ENCODE results near the gene TMEM184A.

TMEM184A gene

GRCh38 chr7:1596181-1597043, 40.4 kb upstream of the TMEM184A start:
- H3K36me3 ChIP-seq (ENCODE audit: insufficient read depth, low read depth, low read length) = no peaks in the 10 kb centered on the region
- no peaks in the 10 kb centered on the region for H3K27me3 ChIP-seq (ENCODE audit: insufficient read depth, low read length)
- H3K9ac ChIP-seq (ENCODE audit: low read depth, low read length) = no peak overlapping the region
- H3K27ac ChIP-seq (ENCODE audit: low read length) = no peak overlapping the region
- no peak overlapping the region for H3K4me3 ChIP-seq (ENCODE audit: low read length)
- no peaks in the 10 kb centered on the region for H3K9me3 ChIP-seq (ENCODE audit: insufficient read depth, low read depth, low read length)
- no peaks in the 10 kb centered on the region for H3K4me1 ChIP-seq (ENCODE audit: insufficient read depth, low read length)

- Histone ChIP-seq H3K36me3 (ENCODE audit: insufficient read depth, low read depth, low read length) (no peaks in the 10 kb centered on the region), H3K4me3 (ENCODE audit: low read length) (no peak overlapping the region), H3K27ac (ENCODE audit: low read length) (no peak overlapping the region), H3K9ac (ENCODE audit: low read depth, low read length) (no peak overlapping the region), H3K9me3 (ENCODE audit: insufficient read depth, low read depth, low read length) (no peaks in the 10 kb centered on the region), H3K4me1 (ENCODE audit: insufficient read depth, low read length) (no peaks in the 10 kb centered on the region), H3K27me3 (ENCODE audit: insufficient read depth, low read length) (no peaks in the 10 kb centered on the region)
These were observed 39.6 kb upstream of the TMEM184A start for GRCh38 chr7:1595636-1596035.

GRCh38 chr7:1595027-1595426, 39.0 kb upstream of the TMEM184A start:
- Histone ChIP-seq H3K27ac (ENCODE audit: low read length) (no peak overlapping the region), H3K9me3 (ENCODE audit: insufficient read depth, low read depth, low read length) (no peaks in the 10 kb centered on the region), H3K4me1 (ENCODE audit: insufficient read depth, low read length) (no peaks in the 10 kb centered on the region), H3K27me3 (ENCODE audit: insufficient read depth, low read length) (no peaks in the 10 kb centered on the region), H3K36me3 (ENCODE audit: insufficient read depth, low read depth, low read length) (no peaks in the 10 kb centered on the region), H3K9ac (ENCODE audit: low read depth, low read length) (no peak overlapping the region), H3K4me3 (ENCODE audit: low read length) (no peak overlapping the region)

- Histone ChIP-seq H3K9ac (ENCODE audit: low read depth, low read length) (no peak overlapping the region), H3K9me3 (ENCODE audit: insufficient read depth, low read depth, low read length) (peaks cover 2% of the 10 kb centered on the region), H3K27me3 (ENCODE audit: insufficient read depth, low read length) (no peaks in the 10 kb centered on the region), H3K4me3 (ENCODE audit: low read length) (no peak overlapping the region), H3K27ac (ENCODE audit: low read length) (no peak overlapping the region), H3K4me1 (ENCODE audit: insufficient read depth, low read length) (no peaks in the 10 kb centered on the region), H3K36me3 (ENCODE audit: insufficient read depth, low read depth, low read length) (no peaks in the 10 kb centered on the region)
These were observed 38.0 kb upstream of the TMEM184A start for GRCh38 chr7:1593904-1594421.

GRCh38 chr7:1593091-1593866, 37.3 kb upstream of the TMEM184A start:
- H3K9ac ChIP-seq (ENCODE audit: low read depth, low read length) = no peak overlapping the region
- no peak overlapping the region for H3K4me3 ChIP-seq (ENCODE audit: low read length)
- no peaks in the 10 kb centered on the region for H3K27me3 ChIP-seq (ENCODE audit: insufficient read depth, low read length)
- no peaks in the 10 kb centered on the region for H3K4me1 ChIP-seq (ENCODE audit: insufficient read depth, low read length)
- peaks cover 7% of the 10 kb centered on the region for H3K9me3 ChIP-seq (ENCODE audit: insufficient read depth, low read depth, low read length)
- no peak overlapping the region for H3K27ac ChIP-seq (ENCODE audit: low read length)
- H3K36me3 ChIP-seq (ENCODE audit: insufficient read depth, low read depth, low read length) = no peaks in the 10 kb centered on the region

GRCh38 chr7:1592299-1592871, 36.4 kb upstream of the TMEM184A start:
- Histone ChIP-seq H3K27me3 (ENCODE audit: insufficient read depth, low read length) (no peaks in the 10 kb centered on the region), H3K9ac (ENCODE audit: low read depth, low read length) (no peak overlapping the region)

GRCh38 chr7:1591876-1592275, 35.9 kb upstream of the TMEM184A start:
- Histone ChIP-seq H3K27me3 (ENCODE audit: insufficient read depth, low read length) (no peaks in the 10 kb centered on the region), H3K9ac (ENCODE audit: low read depth, low read length) (no peak overlapping the region), H3K4me1 (ENCODE audit: insufficient read depth, low read length) (no peaks in the 10 kb centered on the region), H3K27ac (ENCODE audit: low read length) (no peak overlapping the region), H3K4me3 (ENCODE audit: low read length) (no peak overlapping the region), H3K9me3 (ENCODE audit: insufficient read depth, low read depth, low read length) (peaks cover 7% of the 10 kb centered on the region), H3K36me3 (ENCODE audit: insufficient read depth, low read depth, low read length) (no peaks in the 10 kb centered on the region)

More at GRCh38 chr7:1592299-1592871, 36.4 kb upstream of the TMEM184A start:
- Histone ChIP-seq H3K4me3 (ENCODE audit: low read length) (no peak overlapping the region), H3K27ac (ENCODE audit: low read length) (no peak overlapping the region), H3K9me3 (ENCODE audit: insufficient read depth, low read depth, low read length) (peaks cover 7% of the 10 kb centered on the region), H3K4me1 (ENCODE audit: insufficient read depth, low read length) (no peaks in the 10 kb centered on the region), H3K36me3 (ENCODE audit: insufficient read depth, low read depth, low read length) (no peaks in the 10 kb centered on the region)

- Histone ChIP-seq H3K27ac (ENCODE audit: low read length) (no peak overlapping the region), H3K4me3 (ENCODE audit: low read length) (no peak overlapping the region), H3K4me1 (ENCODE audit: insufficient read depth, low read length) (no peaks in the 10 kb centered on the region), H3K36me3 (ENCODE audit: insufficient read depth, low read depth, low read length) (no peaks in the 10 kb centered on the region), H3K9ac (ENCODE audit: low read depth, low read length) (no peak overlapping the region), H3K9me3 (ENCODE audit: insufficient read depth, low read depth, low read length) (peaks cover 7% of the 10 kb centered on the region), H3K27me3 (ENCODE audit: insufficient read depth, low read length) (no peaks in the 10 kb centered on the region)
These were observed 35.4 kb upstream of the TMEM184A start for GRCh38 chr7:1591396-1591795.

- H3K9ac ChIP-seq (ENCODE audit: low read depth, low read length) = no peak overlapping the region
- H3K9me3 ChIP-seq (ENCODE audit: insufficient read depth, low read depth, low read length) = peaks cover 7% of the 10 kb centered on the region
- H3K4me3 ChIP-seq (ENCODE audit: low read length) = no peak overlapping the region
- H3K27me3 ChIP-seq (ENCODE audit: insufficient read depth, low read length) = no peaks in the 10 kb centered on the region
- no peak overlapping the region for H3K27ac ChIP-seq (ENCODE audit: low read length)
- H3K36me3 ChIP-seq (ENCODE audit: insufficient read depth, low read depth, low read length) = no peaks in the 10 kb centered on the region
- H3K4me1 ChIP-seq (ENCODE audit: insufficient read depth, low read length) = no peaks in the 10 kb centered on the region
These were observed 34.9 kb upstream of the TMEM184A start for GRCh38 chr7:1590887-1591286.

GRCh38 chr7:1590476-1590875, 34.5 kb upstream of the TMEM184A start:
- H3K27ac ChIP-seq (ENCODE audit: low read length) = no peak overlapping the region
- H3K36me3 ChIP-seq (ENCODE audit: insufficient read depth, low read depth, low read length) = no peaks in the 10 kb centered on the region
- peaks cover 7% of the 10 kb centered on the region for H3K9me3 ChIP-seq (ENCODE audit: insufficient read depth, low read depth, low read length)
- no peaks in the 10 kb centered on the region for H3K4me1 ChIP-seq (ENCODE audit: insufficient read depth, low read length)
- H3K9ac ChIP-seq (ENCODE audit: low read depth, low read length) = no peak overlapping the region
- no peaks in the 10 kb centered on the region for H3K27me3 ChIP-seq (ENCODE audit: insufficient read depth, low read length)
- no peak overlapping the region for H3K4me3 ChIP-seq (ENCODE audit: low read length)

GRCh38 chr7:1588978-1589377, 33.0 kb upstream of the TMEM184A start:
- Histone ChIP-seq H3K9me3 (ENCODE audit: insufficient read depth, low read depth, low read length) (peaks cover 7% of the 10 kb centered on the region), H3K27me3 (ENCODE audit: insufficient read depth, low read length) (no peaks in the 10 kb centered on the region), H3K4me1 (ENCODE audit: insufficient read depth, low read length) (no peaks in the 10 kb centered on the region), H3K36me3 (ENCODE audit: insufficient read depth, low read depth, low read length) (no peaks in the 10 kb centered on the region), H3K9ac (ENCODE audit: low read depth, low read length) (no peak overlapping the region), H3K27ac (ENCODE audit: low read length) (no peak overlapping the region), H3K4me3 (ENCODE audit: low read length) (no peak overlapping the region)
